NCI-H524 treated with DMSO at 0.1 percent for 48 hours (cell line): ENCODE results near the gene WNK3.
"Not testable (repeated sequence)": the region's sequence is repeated elsewhere in the genome, so short reads cannot be mapped to it uniquely, and the experiment has no call there.

Experiments
- DNase-seq: peaks from one replicate; lab custom pipeline; 2025; lab: John Stamatoyannopoulos, UW

The WNK3 gene

GRCh38 chrX:54357414-54358377 lies at the start of gene WNK3:
Gene WNK3, minus strand, starts transcription at chrX:54358046.
- DNase-seq, result peak; percentile 55

DNA sequence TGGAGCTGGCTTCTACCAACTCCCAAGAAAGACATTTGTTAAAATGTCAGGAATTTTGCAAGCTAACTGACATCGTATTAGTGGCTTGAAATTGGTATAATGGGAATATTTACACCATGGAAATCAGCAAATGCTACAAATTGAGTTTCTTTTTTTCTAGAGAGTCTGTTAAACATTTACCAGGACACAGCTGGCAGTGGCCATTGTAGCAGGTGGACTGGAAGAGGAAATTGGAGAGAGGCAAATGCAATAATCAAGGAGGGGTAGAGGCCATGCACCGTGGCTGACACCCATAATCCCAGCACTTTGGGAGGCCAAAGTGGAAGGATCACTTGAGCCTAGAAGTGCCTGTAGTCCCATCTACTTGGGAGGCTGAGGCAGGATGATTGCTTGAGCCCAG lies 49.4 kb upstream of the WNK3 start:
- DNase-seq, result no peak

DNA sequence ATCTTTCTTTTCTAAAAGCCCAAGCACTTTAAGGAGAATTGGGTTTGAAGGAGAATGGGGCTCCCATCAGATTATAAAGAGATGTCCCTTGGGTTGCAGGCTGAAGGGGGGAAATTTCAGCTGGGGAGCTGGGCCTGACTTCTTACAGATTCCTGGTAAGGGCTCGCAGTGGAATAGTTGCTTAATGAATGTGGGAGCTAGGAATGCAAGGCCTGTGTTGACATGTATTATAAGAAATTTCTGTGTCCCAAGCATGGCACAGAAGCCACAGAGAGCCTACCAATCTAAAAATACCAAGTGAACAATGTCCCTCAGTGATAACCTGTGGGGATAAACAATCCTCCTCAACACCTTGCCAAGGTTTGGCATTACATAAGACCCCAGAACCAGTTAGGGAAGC lies 39.3 kb upstream of the WNK3 start:
- DNase-seq, result no peak

- no peak for DNase-seq
Measured at GRCh38 chrX:54386314-54386713, 28.5 kb upstream of the WNK3 start.

- not testable (repeated sequence) for DNase-seq
Measured at GRCh38 chrX:54384661-54385060, 26.8 kb upstream of the WNK3 start.

GRCh38 chrX:54359408-54359807 lies 1.6 kb upstream of the WNK3 start:
- DNase-seq, result no peak

DNA sequence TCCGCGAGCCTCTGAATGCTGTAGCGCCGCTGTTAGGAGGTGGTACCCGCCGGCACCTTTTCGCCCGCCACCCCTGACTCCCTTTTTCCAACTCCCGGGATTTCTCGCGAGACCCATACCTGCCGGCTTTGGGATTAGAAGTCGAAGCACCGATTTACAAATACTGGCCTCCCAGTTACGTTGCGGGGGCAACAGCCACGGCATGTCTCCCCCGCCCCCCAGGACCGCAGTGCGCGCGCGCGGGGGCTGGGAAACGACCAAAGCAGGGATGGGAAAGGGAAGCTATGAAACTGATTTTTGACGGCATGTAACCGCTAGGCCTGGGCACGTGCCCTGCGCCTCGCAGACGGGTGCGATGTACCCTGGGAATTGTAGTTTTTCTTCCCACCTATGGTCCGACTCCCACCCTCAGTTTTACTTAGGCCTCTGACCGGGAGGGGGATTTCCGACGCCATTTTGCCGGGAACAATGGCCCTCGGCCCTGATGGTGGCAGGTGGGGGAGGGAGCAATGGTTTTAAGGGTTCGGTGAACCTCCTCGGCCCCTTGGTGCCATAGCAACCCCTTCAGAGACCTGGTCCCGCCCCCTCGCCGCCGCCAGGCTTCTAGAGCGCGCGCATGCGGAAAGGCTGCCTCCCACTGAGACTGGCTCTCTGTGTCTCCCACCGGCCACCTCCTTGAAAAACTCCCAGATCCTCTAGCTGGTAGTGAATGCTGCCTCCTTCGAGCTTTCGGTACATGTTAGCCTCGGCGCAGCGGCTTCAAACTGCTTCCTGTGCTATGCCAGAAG lies 772 bp upstream of the WNK3 start:
- peak; percentile 62 for DNase-seq

DNA sequence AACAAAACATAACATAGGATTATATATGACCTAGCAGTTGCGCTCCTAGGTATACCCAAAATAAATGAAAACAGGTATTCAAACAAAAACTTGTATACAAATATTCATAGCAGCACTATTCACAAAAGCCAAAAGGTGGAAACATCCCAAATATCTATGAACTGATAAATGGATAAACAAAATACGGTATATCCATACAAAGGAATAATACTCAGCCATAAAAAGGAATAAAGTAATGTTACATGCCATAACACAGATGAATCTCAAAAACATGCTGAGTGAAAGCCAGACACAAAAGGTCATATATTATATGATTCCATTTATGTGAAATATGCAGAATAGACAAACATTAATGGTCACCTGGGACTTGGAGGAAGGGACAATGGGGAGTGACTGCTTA lies 5.2 kb downstream of the WNK3 start:
- DNase-seq, result no peak

GRCh38 chrX:54337383-54337782 lies 20.5 kb downstream of the WNK3 start:
- not testable (repeated sequence) for DNase-seq

- DNase-seq, result no peak
Measured at GRCh38 chrX:54325077-54325476, 32.8 kb downstream of the WNK3 start.

DNA sequence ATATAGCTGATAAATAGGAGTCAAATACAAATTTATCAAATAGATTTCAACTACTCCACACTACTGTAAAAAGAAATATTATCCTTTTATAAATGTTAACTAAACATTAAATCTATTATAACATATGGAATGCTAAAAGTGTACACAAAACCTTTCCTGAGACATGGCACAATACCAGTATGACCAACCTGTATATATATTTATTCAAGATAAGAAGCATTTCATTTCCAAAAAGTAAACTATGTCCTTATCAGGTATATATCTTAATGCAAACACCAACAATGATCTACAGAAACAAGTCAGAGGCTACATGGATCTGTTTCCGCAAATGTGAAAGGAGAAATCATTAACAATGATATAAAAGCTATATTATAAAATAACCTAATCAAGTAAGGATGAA lies 37.8 kb downstream of the WNK3 start:
- no peak for DNase-seq

DNA sequence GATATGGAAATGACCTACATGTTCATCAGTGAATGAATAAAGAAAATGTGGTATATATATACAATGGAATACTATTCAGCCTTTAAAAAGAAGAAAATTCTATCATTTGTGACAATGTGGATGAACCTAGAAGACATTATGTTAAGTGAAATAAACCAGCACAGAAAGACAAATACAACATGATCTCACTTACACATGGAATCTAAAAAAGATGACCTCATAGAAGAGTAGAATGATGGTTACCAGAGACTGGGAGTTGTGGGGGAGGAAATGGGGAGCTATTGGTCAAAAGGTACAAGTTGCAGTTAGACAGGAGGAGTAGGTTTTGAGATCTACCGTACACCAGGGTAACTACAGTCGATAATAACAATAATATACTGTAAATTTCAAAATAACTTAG lies 51.5 kb downstream of the WNK3 start:
- DNase-seq, result no peak

- no peak for DNase-seq
Measured at GRCh38 chrX:54301516-54301915, 56.3 kb downstream of the WNK3 start.

DNA sequence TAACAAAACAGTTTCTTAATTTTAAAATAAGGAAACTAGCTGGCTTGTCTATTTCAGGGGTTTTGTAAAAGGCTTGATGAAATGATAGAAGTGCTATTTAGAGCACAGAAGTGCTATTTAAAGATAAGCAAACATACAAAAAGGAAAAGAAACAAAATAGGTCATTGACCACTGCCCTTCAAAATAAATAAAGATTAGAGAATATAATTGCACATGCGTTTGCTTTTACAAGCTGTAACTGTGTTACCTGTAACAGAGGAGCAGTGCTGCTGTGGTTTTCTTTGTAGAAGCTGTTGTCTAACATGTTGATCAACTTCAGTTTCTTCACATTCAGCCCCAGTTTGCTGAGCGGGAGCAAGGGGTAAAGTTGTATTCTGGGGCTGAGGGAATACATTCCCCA lies 63.5 kb downstream of the WNK3 start:
- DNase-seq, result no peak

- no peak for DNase-seq
Measured at GRCh38 chrX:54292755-54293154, 65.1 kb downstream of the WNK3 start.

GRCh38 chrX:54291758-54292157 lies 66.1 kb downstream of the WNK3 start:
- no peak for DNase-seq

GRCh38 chrX:54288968-54289367 lies 68.9 kb downstream of the WNK3 start:
- no peak for DNase-seq

- no peak for DNase-seq
Measured at GRCh38 chrX:54288277-54288676, 69.6 kb downstream of the WNK3 start.

- DNase-seq, result no peak
Measured at GRCh38 chrX:54281676-54282075, 76.2 kb downstream of the WNK3 start.

DNA sequence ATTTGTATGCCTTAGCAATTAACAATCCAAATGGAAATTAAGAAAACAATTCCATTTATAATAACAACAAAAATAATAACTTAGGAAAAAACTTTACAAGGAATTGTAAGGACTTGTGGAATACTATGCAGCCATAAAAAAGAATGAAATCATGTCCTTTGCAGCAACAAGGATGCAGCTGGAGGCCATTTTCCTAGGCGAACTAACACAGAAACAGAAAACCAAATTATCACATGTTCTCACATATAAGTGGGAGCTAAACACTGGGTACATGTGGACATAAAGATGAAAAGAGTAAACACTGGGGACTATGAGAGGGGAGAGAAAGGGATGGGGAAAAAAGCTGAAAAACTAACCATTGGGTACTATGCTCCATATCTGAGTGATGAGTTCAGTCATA lies 77.4 kb downstream of the WNK3 start:
- no peak for DNase-seq

GRCh38 chrX:54271664-54272063 lies 86.2 kb downstream of the WNK3 start:
- DNase-seq, result no peak

GRCh38 chrX:54248309-54248708 lies 109.5 kb downstream of the WNK3 start:
- no peak for DNase-seq

GRCh38 chrX:54246866-54247265 lies 111.0 kb downstream of the WNK3 start:
- DNase-seq, result no peak
